Measurements from ENCODE around the gene HEXA. TPM values are rescaled to one million over a fixed set of nuclear protein-coding genes. Genes with fewer than 3 reads are reported as not detected.
A peak's percentile ranks its signal among the peaks of the same experiment; 100 is the strongest.
"Not testable (repeated sequence)": the region's sequence is repeated elsewhere in the genome, so short reads cannot be mapped to it uniquely, and the experiment has no call there.

Gene HEXA
- total RNA-seq, 2 experiments from 2014 or later: 80.9 to 87.3 TPM

DNA sequence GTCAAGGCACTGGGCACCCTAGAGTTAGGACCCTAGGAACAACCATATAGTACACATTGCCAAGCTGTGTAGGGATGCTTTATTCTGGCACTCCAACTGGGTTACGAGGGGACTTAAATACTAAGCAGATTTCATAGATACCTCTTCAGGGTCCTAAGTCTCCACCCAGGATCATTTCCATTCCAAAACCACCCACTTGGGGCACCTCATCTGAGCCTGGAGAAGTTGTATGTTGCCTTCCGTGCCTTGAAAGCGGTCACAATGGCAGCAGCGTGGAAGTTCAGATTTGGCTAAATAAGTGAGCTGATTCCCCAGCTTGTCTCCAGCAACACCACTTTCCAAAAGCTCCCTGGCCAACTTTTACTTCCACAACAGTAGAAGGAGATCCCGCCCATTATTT, 26.9 kb upstream of the HEXA start:
- POLR2A ChIA-PET: no interaction called here
- H3K4me3 Mint-ChIP-seq: no peak overlapping the region
- CTCF ChIA-PET: no interaction called here
- H3K9me3 Mint-ChIP-seq (ENCODE audit: insufficient read depth): no peaks in the 10 kb centered on the region
- H3K27ac Mint-ChIP-seq: no peak overlapping the region
- no peak for ATAC-seq
- H3K36me3 Mint-ChIP-seq (ENCODE audit: low read depth): no peaks in the 10 kb centered on the region
- H3K4me1 Mint-ChIP-seq (ENCODE audit: low read depth): no peaks in the 10 kb centered on the region
- H3K27me3 Mint-ChIP-seq (ENCODE audit: low read depth): peaks cover 49% of the 10 kb centered on the region
- no peak for DNase-seq

GRCh38 chr15:72398648-72399047, 22.8 kb upstream of the HEXA start:
- ATAC-seq: no peak
- no peak for DNase-seq
- H3K4me1 Mint-ChIP-seq (ENCODE audit: low read depth): no peaks in the 10 kb centered on the region
- CTCF ChIA-PET: no interaction called here
- H3K27me3 Mint-ChIP-seq (ENCODE audit: low read depth): peaks cover 31% of the 10 kb centered on the region
- POLR2A ChIA-PET: no interaction called here
- no peak overlapping the region for H3K27ac Mint-ChIP-seq
- H3K4me3 Mint-ChIP-seq: no peak overlapping the region
- no peaks in the 10 kb centered on the region for H3K9me3 Mint-ChIP-seq (ENCODE audit: insufficient read depth)
- H3K36me3 Mint-ChIP-seq (ENCODE audit: low read depth): no peaks in the 10 kb centered on the region

GRCh38 chr15:72397796-72398588, 22.2 kb upstream of the HEXA start, which contains the start of gene TMEM202:
Gene TMEM202, plus strand, starts transcription at chr15:72398305. Its CDS starts 22 bp downstream, at chr15:72398327.
- POLR2A ChIA-PET: no interaction called here
- no peak for ATAC-seq

DNA sequence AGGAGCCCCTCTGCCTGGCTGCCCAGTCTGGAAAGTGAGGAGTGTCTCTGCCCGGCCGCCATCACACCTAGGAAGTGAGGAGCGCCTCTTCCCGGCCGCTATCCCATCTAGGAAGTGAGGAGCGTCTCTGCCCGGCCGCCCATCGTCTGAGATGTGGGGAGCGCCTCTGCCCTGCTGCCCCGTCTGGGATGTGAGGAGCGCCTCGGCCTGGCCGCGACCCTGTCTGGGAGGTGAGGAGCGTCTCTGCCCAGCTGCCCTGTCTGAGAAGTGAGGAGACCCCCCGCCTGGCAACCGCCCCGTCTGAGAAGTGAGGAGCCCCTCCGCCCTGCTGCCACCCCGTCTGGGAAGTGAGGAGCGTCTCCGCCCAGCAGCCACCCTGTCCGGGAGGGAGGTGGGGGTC, 20.5 kb upstream of the HEXA start:
- H3K4me3 Mint-ChIP-seq; ATAC-seq; H3K27ac Mint-ChIP-seq; POLR2A ChIA-PET; CTCF ChIA-PET; DNase-seq; H3K4me1 Mint-ChIP-seq (ENCODE audit: low read depth); H3K9me3 Mint-ChIP-seq (ENCODE audit: insufficient read depth); H3K36me3 Mint-ChIP-seq (ENCODE audit: low read depth): not testable (repeated sequence)
- peaks cover 15% of the 10 kb centered on the region for H3K27me3 Mint-ChIP-seq (ENCODE audit: low read depth)

More at GRCh38 chr15:72397796-72398588, 22.2 kb upstream of the HEXA start, which contains the start of gene TMEM202:
- DNase-seq: no peak
- peaks cover 25% of the 10 kb centered on the region for H3K27me3 Mint-ChIP-seq (ENCODE audit: low read depth)
- no peak within 1 kb of the TSS for H3K27ac Mint-ChIP-seq
- CTCF ChIA-PET: no interaction called here
- H3K36me3 Mint-ChIP-seq (ENCODE audit: low read depth): no peaks in the 10 kb centered on the region
- H3K4me1 Mint-ChIP-seq (ENCODE audit: low read depth): no peaks in the 10 kb centered on the region
- H3K4me3 Mint-ChIP-seq: no peak within 1 kb of the TSS
- H3K9me3 Mint-ChIP-seq (ENCODE audit: insufficient read depth): no peaks in the 10 kb centered on the region

DNA sequence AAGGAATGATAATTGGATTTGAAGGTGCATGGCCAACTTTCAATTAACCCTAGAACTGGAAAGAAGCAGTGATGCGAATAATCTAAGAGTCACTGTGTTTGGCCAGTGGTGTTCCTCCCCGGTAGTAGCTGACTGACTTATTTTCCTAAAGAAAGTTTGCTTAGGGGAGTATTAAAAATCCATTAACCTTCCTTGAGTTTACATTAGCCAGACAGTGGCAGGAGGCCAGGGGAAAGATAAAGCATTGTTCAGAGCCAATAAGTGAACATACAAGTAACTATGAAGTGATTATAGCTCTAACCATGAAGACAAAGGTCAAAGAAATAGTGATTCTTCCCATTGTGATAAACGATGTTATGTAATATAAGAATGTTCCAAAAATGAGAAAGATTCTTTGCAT, 13.4 kb upstream of the HEXA start:
- ATAC-seq (no peak), DNase-seq (no peak)
- H3K4me3 Mint-ChIP-seq: no peak overlapping the region
- no peaks in the 10 kb centered on the region for H3K36me3 Mint-ChIP-seq (ENCODE audit: low read depth)
- no peaks in the 10 kb centered on the region for H3K4me1 Mint-ChIP-seq (ENCODE audit: low read depth)
- peaks cover 22% of the 10 kb centered on the region for H3K27me3 Mint-ChIP-seq (ENCODE audit: low read depth)
- ChIA-PET POLR2A (interaction anchor here (1.2 kb wide), 1 partner anchor 13 kb away, joined by 4 read pairs; the partner anchor contains the start of gene HEXA), CTCF (no interaction called here)
- H3K9me3 Mint-ChIP-seq (ENCODE audit: insufficient read depth): no peaks in the 10 kb centered on the region
- no peak overlapping the region for H3K27ac Mint-ChIP-seq

DNA sequence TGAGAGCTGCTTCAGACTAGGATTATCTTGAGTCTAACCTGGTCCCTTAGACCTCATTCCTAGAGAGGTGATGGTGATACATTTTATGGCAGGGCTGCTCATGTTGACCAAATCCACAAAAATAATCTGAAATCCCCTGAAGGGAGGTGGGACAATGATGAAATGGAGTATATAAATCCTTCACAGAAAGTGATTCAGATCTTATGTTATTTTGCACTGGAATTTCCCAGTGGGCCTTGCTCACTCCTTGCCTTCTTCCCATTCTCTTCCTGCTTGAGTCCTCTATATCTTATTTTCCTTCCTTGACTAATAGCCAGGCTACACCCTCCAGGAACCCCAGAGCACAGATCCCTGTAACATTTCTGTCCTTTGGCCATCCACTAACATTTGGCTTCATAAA, 11.9 kb upstream of the HEXA start:
- H3K27ac Mint-ChIP-seq: no peak overlapping the region
- POLR2A ChIA-PET: no interaction called here
- H3K9me3 Mint-ChIP-seq (ENCODE audit: insufficient read depth): no peaks in the 10 kb centered on the region
- no peaks in the 10 kb centered on the region for H3K4me1 Mint-ChIP-seq (ENCODE audit: low read depth)
- no peaks in the 10 kb centered on the region for H3K36me3 Mint-ChIP-seq (ENCODE audit: low read depth)
- ATAC-seq (no peak), DNase-seq (no peak)
- no peak overlapping the region for H3K4me3 Mint-ChIP-seq
- H3K27me3 Mint-ChIP-seq (ENCODE audit: low read depth): peaks cover 30% of the 10 kb centered on the region
- CTCF ChIA-PET: no interaction called here

- ChIA-PET POLR2A (no interaction called here), CTCF (interaction anchor here (0.7 to 1.6 kb wide), 4 partner anchors 13 to 99 kb away, joined by 3 to 6 read pairs (median 3); no protein-coding TSS in a partner anchor)
- Mint-ChIP-seq H3K4me1 (ENCODE audit: low read depth) (peaks cover 4% of the 10 kb centered on the region), H3K9me3 (ENCODE audit: insufficient read depth) (no peaks in the 10 kb centered on the region), H3K4me3 (no peak overlapping the region), H3K36me3 (ENCODE audit: low read depth) (no peaks in the 10 kb centered on the region), H3K27me3 (ENCODE audit: low read depth) (peaks cover 22% of the 10 kb centered on the region), H3K27ac (no peak overlapping the region)
- DNase-seq (no peak), ATAC-seq (no peak)
Measured at GRCh38 chr15:72382146-72382545, 6.3 kb upstream of the HEXA start.

DNA sequence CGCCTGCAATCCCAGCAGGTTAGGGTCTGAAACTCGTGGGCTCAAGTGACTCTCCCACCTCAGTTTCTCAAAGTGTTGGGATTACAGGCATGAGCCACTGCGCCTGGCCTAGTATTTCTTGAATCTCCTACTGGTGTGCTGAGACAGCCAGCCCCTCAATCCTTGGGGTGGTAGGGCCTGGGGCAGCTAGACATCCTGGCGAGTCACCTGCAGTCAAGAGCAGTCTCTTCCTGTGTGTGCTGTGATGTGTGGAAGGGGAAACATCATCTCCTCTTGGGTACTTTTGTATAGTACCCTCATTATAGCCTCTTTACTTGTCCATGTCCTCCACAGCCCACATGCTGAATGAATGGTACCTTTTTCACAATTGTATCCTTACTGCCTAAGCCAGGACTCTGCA, 4.9 kb upstream of the HEXA start:
- POLR2A ChIA-PET: no interaction called here

DNA sequence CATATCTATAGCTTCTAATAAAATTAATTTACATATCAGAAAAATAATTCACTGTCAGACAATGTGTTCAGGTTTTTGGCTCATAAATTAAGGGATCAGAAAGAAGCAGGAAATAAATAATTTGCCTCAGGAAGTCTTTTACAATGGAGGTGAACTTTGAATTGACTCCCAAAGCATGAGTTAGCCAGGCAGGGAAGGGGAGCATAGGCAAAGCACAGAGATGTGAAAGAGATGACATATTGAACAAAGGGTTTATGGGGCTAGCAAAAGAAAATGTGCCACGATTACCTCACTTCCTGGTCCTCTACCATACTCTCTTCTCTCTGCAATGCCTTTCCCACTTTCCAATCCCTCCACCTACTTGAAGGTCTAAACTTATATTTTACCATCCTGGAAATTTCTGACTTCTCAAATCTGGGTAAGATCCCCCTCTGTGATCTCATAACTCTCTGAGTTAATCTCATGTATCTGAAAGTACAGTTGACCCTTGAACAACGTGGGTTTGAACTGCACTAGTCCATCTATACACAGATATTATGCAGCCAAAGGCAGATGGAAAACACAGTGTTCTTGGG, 4.1 kb upstream of the HEXA start:
- ATAC-seq (no peak), DNase-seq (no peak)
- Mint-ChIP-seq H3K4me3 (no peak overlapping the region), H3K27me3 (ENCODE audit: low read depth) (peaks cover 16% of the 10 kb centered on the region), H3K9me3 (ENCODE audit: insufficient read depth) (no peaks in the 10 kb centered on the region), H3K36me3 (ENCODE audit: low read depth) (peaks cover 10% of the 10 kb centered on the region), H3K4me1 (ENCODE audit: low read depth) (peaks cover 17% of the 10 kb centered on the region), H3K27ac (no peak overlapping the region)
- ChIA-PET CTCF (no interaction called here), POLR2A (no interaction called here)

More for the DNA sequence above, 4.9 kb upstream of the HEXA start:
- peaks cover 5% of the 10 kb centered on the region for H3K36me3 Mint-ChIP-seq (ENCODE audit: low read depth)
- H3K4me3 Mint-ChIP-seq: no peak overlapping the region
- DNase-seq: no peak
- peaks cover 22% of the 10 kb centered on the region for H3K27me3 Mint-ChIP-seq (ENCODE audit: low read depth)
- no peak overlapping the region for H3K27ac Mint-ChIP-seq
- no peak for ATAC-seq
- CTCF ChIA-PET: no interaction called here
- H3K9me3 Mint-ChIP-seq (ENCODE audit: insufficient read depth): no peaks in the 10 kb centered on the region
- H3K4me1 Mint-ChIP-seq (ENCODE audit: low read depth): peaks cover 12% of the 10 kb centered on the region

DNA sequence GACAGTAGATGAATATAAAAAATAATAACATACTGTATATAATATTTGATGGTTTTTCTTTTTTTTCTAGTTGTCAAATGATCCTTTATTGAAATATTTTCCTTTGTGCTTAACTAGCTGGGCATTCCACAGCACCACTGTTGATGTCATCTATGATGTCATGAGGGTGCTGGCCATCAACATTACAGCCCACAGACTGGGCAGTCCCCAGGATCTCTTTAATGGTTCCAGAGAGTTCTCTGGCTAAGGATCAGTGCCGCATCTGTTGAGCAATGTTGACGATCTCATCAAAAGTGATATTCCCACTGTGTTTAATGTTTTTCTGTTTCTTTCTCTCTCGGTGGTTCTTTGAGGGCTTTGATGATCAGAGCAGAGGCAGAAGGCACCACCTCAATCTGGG, 3.3 kb upstream of the HEXA start:
- DNase-seq; H3K4me3 Mint-ChIP-seq; POLR2A ChIA-PET; H3K27ac Mint-ChIP-seq; ATAC-seq; H3K9me3 Mint-ChIP-seq (ENCODE audit: insufficient read depth); CTCF ChIA-PET: not testable (repeated sequence)
- Mint-ChIP-seq H3K36me3 (ENCODE audit: low read depth) (peaks cover 13% of the 10 kb centered on the region), H3K4me1 (ENCODE audit: low read depth) (peaks cover 26% of the 10 kb centered on the region), H3K27me3 (ENCODE audit: low read depth) (peaks cover 11% of the 10 kb centered on the region)

- no peaks in the 10 kb centered on the region for H3K9me3 Mint-ChIP-seq (ENCODE audit: insufficient read depth)
- no peaks in the 10 kb centered on the region for H3K27me3 Mint-ChIP-seq (ENCODE audit: low read depth)
- no peak overlapping the region for H3K27ac Mint-ChIP-seq
- POLR2A ChIA-PET: interaction anchor here (0.6 to 2.7 kb wide), 6 partner anchors 11 to 150 kb away, joined by 3 to 53 read pairs (median 12); partner anchors contain the start of gene ARIH1
- CTCF ChIA-PET: interaction anchor here (0.8 to 2.6 kb wide), 3 partner anchors 65 to 106 kb away, joined by 3 to 8 read pairs (median 3); no protein-coding TSS in a partner anchor
- ATAC-seq (no peak), DNase-seq (no peak)
- H3K4me1 Mint-ChIP-seq (ENCODE audit: low read depth): peaks cover 38% of the 10 kb centered on the region
- no peak overlapping the region for H3K4me3 Mint-ChIP-seq
- peaks cover 13% of the 10 kb centered on the region for H3K36me3 Mint-ChIP-seq (ENCODE audit: low read depth)
Measured at GRCh38 chr15:72377331-72377730, 1.5 kb upstream of the HEXA start.

GRCh38 chr15:72375501-72375845, 341 bp downstream of the HEXA start:
- CTCF ChIA-PET: interaction anchor here (1.2 to 2.6 kb wide), 6 partner anchors 8 to 225 kb away, joined by 3 to 9 read pairs (median 4); partner anchors contain the start of gene ARIH1
- peak; percentile 62 for ATAC-seq

More at GRCh38 chr15:72375501-72375845, 341 bp downstream of the HEXA start:
- no peaks in the 10 kb centered on the region for H3K27me3 Mint-ChIP-seq (ENCODE audit: low read depth)
- no peaks in the 10 kb centered on the region for H3K9me3 Mint-ChIP-seq (ENCODE audit: insufficient read depth)
- H3K4me3 Mint-ChIP-seq: peak overlapping the region; percentile 90
- H3K36me3 Mint-ChIP-seq (ENCODE audit: low read depth): peaks cover 17% of the 10 kb centered on the region
- no peak for DNase-seq
- H3K4me1 Mint-ChIP-seq (ENCODE audit: low read depth): peaks cover 40% of the 10 kb centered on the region
- H3K27ac Mint-ChIP-seq: peak overlapping the region; percentile 98
- POLR2A ChIA-PET: interaction anchor here (0.6 to 2.7 kb wide), 22 partner anchors 8 to 1119 kb away, joined by 3 to 53 read pairs (median 4); partner anchors contain the start of genes ARIH1, BBS4, HIGD2B and PKM

Measured in activated CD8-positive, alpha-beta T cell treated with anti-CD3 and anti-CD28 coated beads, Interleukin-2, amount 10 ng/mL, durations not matched to agents 7 days and 5 days (primary cell).